Stimulated activated CD4-positive, alpha-beta T cell treated with anti-CD3 and anti-CD28 coated beads, TNF-alpha, amount 100 ng/mL, for 1 hour (primary cell): ENCODE measurements around the gene PLCB4.
"Not testable (repeated sequence)": the region's sequence is repeated elsewhere in the genome, so short reads cannot be mapped to it uniquely, and the experiment has no call there.

Experiments used
- DNase-seq, 3 donors: peaks; one replicate each; pipeline ENCODE4 v3.0.0-alpha.2; 2020; ENCODE audit warnings: low read depth in 3 of 3, low spot score in 1 of 3

Gene PLCB4

GRCh38 chr20:9353180-9353915, 284.5 kb downstream of the PLCB4 start:
- no peak for DNase-seq

DNA sequence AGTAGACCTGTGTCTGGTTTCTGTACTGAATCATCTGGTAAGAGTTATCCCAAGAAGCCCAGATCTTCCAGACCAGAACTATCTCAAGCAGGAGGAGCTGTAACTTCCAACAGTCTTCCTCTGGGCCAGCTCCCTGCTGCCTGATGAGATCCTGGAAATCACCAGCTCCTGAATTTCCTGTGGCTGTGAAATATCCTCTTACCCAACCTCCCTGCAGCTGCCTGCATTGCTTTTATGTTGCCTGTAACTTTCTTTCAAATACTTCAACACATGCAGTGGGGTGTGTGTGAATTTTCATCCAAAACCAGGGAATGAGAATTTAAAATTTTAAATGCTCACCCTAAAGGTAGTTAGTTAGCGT, 285.0 kb downstream of the PLCB4 start:
- DNase-seq = no peak

- no peak for DNase-seq
These were observed 285.7 kb downstream of the PLCB4 start for GRCh38 chr20:9354579-9354978.

DNA sequence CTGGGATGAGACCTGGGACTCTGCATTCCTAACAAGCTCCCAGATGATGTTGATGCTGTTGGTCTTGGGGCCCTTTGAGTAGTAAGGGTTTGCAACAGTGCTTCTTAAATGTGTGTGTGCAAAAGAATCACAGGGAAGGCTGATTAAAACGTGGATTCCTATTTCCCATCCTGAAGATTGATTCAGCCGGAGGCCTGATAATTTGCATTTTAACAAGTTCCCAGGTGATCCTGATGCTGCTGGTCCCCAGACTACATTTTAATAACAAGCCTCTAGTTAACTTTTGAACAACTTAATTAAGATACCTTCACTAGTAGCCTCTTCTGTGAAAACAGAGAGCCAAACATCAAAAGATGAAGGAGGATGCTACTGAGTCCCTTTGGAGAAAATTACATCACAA, 289.1 kb downstream of the PLCB4 start:
- DNase-seq = no peak

- DNase-seq = no peak
These were observed 290.8 kb downstream of the PLCB4 start for GRCh38 chr20:9359561-9360308.

GRCh38 chr20:9360431-9360830, 291.5 kb downstream of the PLCB4 start:
- DNase-seq = no peak

GRCh38 chr20:9363673-9364072, 294.8 kb downstream of the PLCB4 start:
- DNase-seq = no peak

DNA sequence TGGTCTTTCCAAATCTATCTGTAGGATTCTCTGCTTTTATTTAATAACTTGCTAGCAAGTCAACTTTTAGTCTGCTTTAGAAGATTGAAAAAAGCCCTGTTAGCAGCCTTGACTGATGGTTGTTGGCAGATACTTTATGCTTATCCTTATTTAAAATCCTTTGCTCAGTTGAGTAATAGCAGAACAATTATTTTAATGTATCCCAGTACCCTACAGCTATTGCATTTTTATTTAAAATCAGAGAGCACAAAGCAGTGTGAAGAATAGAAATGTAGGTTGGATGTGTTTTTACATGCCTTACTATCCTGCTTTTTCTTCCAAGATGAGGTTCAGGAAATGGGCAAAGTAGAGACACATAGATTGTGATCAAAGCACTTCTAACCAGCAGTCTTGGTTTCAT, 298.4 kb downstream of the PLCB4 start:
- no peak for DNase-seq

- DNase-seq = no peak
These were observed 298.9 kb downstream of the PLCB4 start for GRCh38 chr20:9367746-9368145.

GRCh38 chr20:9368893-9369292, 300.0 kb downstream of the PLCB4 start:
- no peak for DNase-seq

- DNase-seq = no peak
These were observed 300.7 kb downstream of the PLCB4 start for GRCh38 chr20:9369557-9369956.

DNA sequence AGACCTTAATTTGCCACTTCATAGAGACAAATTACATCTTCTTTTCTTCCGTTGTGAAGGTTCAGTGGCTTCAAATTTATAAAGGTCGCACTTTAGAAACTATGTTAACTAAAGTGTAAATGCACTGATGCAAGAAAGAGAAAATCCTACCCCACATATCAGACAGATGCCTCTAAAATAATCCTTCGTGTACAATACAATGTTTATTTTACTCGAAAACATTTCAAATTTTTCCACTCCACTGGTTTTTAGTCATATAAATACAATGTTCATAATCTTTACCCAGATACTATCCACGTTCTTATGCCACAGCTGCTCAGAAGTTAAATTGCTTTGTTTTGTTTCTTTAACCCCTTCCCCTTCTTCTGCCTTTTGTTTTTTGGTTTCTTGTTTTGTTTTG, 305.2 kb downstream of the PLCB4 start:
- DNase-seq = no peak

- DNase-seq = no peak
These were observed 305.6 kb downstream of the PLCB4 start for GRCh38 chr20:9374480-9374879.

DNA sequence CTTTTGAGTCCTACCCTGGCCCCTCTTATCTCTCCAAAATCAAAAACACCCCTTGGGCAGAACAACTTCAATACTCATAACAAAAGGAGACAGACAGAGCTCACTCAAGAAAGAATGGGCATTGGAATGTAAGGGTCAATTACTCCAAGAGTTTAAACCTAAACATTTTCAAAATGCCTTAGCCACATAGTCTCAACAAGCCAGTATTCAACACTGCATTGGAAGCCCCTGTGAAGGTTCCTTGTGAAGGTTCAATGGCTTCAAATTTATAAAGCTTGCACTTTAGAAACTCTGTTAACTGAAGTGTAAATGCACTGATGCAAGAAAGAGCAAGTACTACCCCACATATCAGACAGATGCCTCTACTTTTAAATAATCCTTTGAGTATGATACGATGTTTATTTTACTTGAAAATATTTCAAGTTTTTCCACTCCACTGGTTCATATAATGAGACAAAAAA, 306.4 kb downstream of the PLCB4 start:
- no peak for DNase-seq

- DNase-seq = no peak
These were observed 308.1 kb downstream of the PLCB4 start for GRCh38 chr20:9377007-9377406.

DNA sequence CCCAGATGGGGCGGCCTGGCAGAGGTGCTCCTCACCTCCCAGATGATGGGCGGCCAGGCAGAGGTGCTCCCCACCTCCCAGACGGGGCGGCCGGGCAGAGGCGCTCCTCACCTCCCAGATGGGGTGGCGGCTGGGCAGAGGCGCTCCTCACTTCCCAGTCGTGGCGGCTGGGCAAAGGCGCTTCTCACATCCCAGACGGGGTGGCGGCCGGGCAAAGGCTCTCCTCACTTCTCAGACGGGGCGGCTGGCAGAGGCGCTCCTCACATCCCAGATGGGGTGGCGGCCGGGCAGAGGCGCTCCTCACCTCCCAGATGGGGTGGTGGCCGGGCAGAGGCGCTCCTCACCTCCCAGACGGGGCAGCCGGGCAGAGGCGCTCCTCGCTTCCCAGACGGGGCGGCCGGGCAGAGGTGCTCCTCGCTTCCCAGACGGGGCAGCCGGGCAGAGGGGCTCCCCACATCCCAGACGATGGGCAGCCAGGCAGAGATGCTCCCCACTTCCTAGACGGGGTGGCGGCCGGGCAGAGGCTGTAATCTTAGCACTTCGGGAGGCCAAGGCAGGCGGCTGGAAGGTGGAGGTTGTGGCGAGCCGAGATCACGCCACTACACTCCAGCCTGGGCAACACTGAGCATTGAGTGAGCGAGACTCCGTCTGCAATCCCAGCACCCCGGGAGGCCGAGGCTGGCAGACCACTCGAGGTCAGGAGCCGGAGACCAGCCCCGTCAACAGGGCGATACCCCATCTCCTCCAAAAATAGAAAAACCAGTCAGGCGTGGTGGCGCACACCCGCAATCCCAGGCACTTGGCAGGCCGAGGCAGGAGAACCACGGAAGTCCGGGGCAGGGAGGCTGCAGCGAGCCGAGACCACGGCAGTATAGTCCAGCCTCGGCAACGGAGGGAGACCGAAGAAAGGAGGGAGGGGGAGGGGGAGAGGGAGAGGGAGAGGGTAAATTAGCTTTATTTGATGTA, 316.7 kb downstream of the PLCB4 start:
- DNase-seq = not testable (repeated sequence)

- no peak for DNase-seq
These were observed 319.4 kb downstream of the PLCB4 start for GRCh38 chr20:9388160-9388812.

- no peak for DNase-seq
These were observed 319.9 kb downstream of the PLCB4 start for GRCh38 chr20:9388813-9389161.

GRCh38 chr20:9389346-9389745, 320.5 kb downstream of the PLCB4 start:
- no peak for DNase-seq

GRCh38 chr20:9390441-9390840, 321.6 kb downstream of the PLCB4 start:
- DNase-seq = no peak
